Bronchial epithelial cell (primary cell): Measurements from ENCODE around the gene FBXL17. TPM values are rescaled to one million over a fixed set of nuclear protein-coding genes. Genes with fewer than 3 reads are reported as not detected.
A peak's percentile ranks its signal among the peaks of the same experiment; 100 is the strongest.

ENCODE experiments used
- DNase-seq: peaks from one replicate; pipeline ENCODE4 v3.0.0-alpha.2; 2010; ENCODE audit warnings: low read depth
- FAIRE-seq: peaks from 2 replicates; lab custom pipeline; 2011; peaks lifted over from hg19 to GRCh38; lab: Jason Lieb, UNC
- H3K27me3 ChIP-seq: 2 replicates; pipeline ENCODE4 v1.5.1; 2011; ENCODE audit warnings: low read length; ENCODE audit not compliant: control insufficient read depth, insufficient read depth
- H3K36me3 ChIP-seq: 2 replicates; pipeline ENCODE4 v1.5.1; 2011; ENCODE audit warnings: low read length; ENCODE audit not compliant: control insufficient read depth, insufficient read depth
- H3K4me3 ChIP-seq: 2 replicates; pipeline ENCODE4 v1.5.1; 2011; ENCODE audit warnings: mild to moderate bottlenecking, low read depth, low read length, control low read depth
- CTCF ChIP-seq: IDR thresholded peaks from 2 replicates; pipeline ENCODE4 v1.5.1; 2011; ENCODE audit warnings: mild to moderate bottlenecking, moderate library complexity, low read length, control low read depth, inconsistent platforms; ENCODE audit not compliant: insufficient read depth, severe bottlenecking
- total RNA-seq: library from RNA; depleted of rRNA; stranded (reverse); fragments of >200 nt; gene quantifications from 2 replicates; pipeline ENCODE4 v1.2.1, GENCODE V29; 2014

FBXL17 gene
- total RNA-seq, 1 donor from 2014 or later = 6.6 TPM

DNA sequence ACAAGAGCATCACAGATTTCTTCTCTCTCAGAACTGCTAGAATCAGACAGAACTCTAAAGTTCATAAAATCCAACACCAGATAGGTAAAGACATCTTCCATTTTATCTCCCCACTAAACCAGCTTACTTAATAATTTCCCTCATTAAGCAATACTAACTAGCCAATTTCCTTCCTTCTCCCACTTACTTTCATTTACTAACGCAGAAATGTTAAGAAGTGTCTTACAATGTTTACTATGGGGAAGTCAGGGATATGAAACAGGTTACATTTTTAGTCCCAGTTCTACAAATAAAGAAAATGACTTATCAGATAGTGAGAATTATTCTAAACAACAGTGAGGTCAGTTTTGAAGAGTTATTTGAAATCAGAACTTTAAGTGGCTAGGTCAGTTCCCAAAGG is 236.5 kb downstream of the FBXL17 start:
- FAIRE-seq (no peak), DNase-seq (no peak)
- Histone ChIP-seq H3K4me3 (no peak overlapping the region), H3K27me3 (no peaks in the 10 kb centered on the region), H3K36me3 (no peaks in the 10 kb centered on the region)
- no peak for TF ChIP-seq CTCF

GRCh38 chr5:108144332-108144731 is 237.6 kb downstream of the FBXL17 start:
- DNase-seq (no peak), FAIRE-seq (no peak)
- no peak overlapping the region for H3K4me3 ChIP-seq
- H3K36me3 ChIP-seq = no peaks in the 10 kb centered on the region
- no peaks in the 10 kb centered on the region for H3K27me3 ChIP-seq
- TF ChIP-seq CTCF = no peak

DNA sequence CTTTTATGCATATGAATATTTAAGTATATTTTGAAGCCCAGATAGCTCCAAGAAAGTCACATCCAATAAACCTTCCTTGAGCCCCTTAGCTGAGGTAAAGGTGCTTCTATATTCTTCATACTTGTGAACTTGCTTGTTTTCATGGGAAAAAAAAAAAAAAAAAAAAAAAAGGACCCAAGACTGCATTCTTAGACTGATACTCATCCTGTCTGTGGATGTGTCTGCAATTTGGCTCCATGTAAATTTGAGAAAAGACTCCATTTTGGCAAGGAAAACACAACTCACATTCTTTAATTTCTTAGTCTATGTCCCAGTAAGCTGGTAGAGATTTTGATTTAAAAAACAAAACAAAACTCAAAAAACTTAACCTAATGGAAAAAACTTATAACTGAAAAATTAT is 238.3 kb downstream of the FBXL17 start:
- DNase-seq (peak; percentile 30), FAIRE-seq (no peak)
- no peak overlapping the region for H3K4me3 ChIP-seq
- H3K36me3 ChIP-seq = no peaks in the 10 kb centered on the region
- TF ChIP-seq CTCF = no peak
- no peaks in the 10 kb centered on the region for H3K27me3 ChIP-seq

- FAIRE-seq (no peak), DNase-seq (peak; percentile 40)
- Histone ChIP-seq H3K36me3 (no peaks in the 10 kb centered on the region), H3K27me3 (no peaks in the 10 kb centered on the region), H3K4me3 (no peak overlapping the region)
- TF ChIP-seq CTCF = no peak
Observed at GRCh38 chr5:108141676-108142075, 240.2 kb downstream of the FBXL17 start.

DNA sequence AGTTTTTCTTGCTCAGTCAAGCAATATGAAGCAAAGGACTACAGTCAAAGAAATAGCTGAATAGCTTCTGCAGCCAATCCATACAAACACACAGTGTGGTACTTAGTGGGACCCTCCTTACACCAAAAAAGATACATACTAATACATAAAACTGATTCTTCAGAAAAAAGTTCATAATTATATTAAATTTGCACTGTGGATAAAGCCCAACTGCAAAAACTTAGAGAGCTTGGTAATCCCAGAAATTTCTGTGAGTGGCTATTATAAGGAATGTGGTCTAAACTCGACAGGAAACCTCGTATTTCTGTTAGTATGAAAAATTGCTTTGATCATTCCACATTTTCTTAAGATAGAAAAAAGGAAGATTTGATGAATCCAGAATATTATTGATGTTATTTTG is 245.4 kb downstream of the FBXL17 start:
- TF ChIP-seq CTCF = no peak
- FAIRE-seq (no peak), DNase-seq (no peak)
- H3K27me3 ChIP-seq = no peaks in the 10 kb centered on the region
- H3K36me3 ChIP-seq = no peaks in the 10 kb centered on the region
- no peak overlapping the region for H3K4me3 ChIP-seq

GRCh38 chr5:108129129-108129528 is 252.8 kb downstream of the FBXL17 start:
- no peaks in the 10 kb centered on the region for H3K36me3 ChIP-seq
- no peak for TF ChIP-seq CTCF
- DNase-seq (no peak), FAIRE-seq (no peak)
- H3K4me3 ChIP-seq = no peak overlapping the region
- no peaks in the 10 kb centered on the region for H3K27me3 ChIP-seq
